SJSA1 (cell line): ENCODE results near the gene CD320. TPM values are rescaled to one million over a fixed set of nuclear protein-coding genes. Genes with fewer than 3 reads are reported as not detected.
"Not testable (repeated sequence)": the region's sequence is repeated elsewhere in the genome, so short reads cannot be mapped to it uniquely, and the experiment has no call there.

Experiments used
- DNase-seq, 2 experiments: peaks; one replicate each; pipeline ENCODE4 v3.0.0-alpha.2; 2015 to 2020; ENCODE audit warnings: low spot score in 2 of 2, low read depth in 1 of 2
- H3K27ac ChIP-seq: fragments of 250-450 bp; sonication (Bioruptor Pico); 2 replicates; pipeline ENCODE4 v1.5.1; 2020; ENCODE audit warnings: mild to moderate bottlenecking, moderate library complexity
- H3K27me3 ChIP-seq: fragments of 250-450 bp; sonication (Bioruptor Pico); replicated peaks from 2 replicates; pipeline ENCODE4 v1.5.1; 2020; ENCODE audit warnings: mild to moderate bottlenecking, moderate library complexity
- H3K36me3 ChIP-seq: fragments of 250-450 bp; sonication (Bioruptor Pico); 2 replicates; pipeline ENCODE4 v1.5.1; 2020; ENCODE audit warnings: mild to moderate bottlenecking
- H3K4me1 ChIP-seq: fragments of 250-450 bp; sonication (Bioruptor Pico); replicated peaks from 2 replicates; pipeline ENCODE4 v1.6.1; 2021; ENCODE audit warnings: mild to moderate bottlenecking
- H3K4me3 ChIP-seq: fragments of 250-450 bp; sonication (Bioruptor Pico); 2 replicates; pipeline ENCODE4 v1.5.1; 2020; ENCODE audit warnings: mild to moderate bottlenecking
- H3K9me3 ChIP-seq: fragments of 250-450 bp; sonication (Bioruptor Pico); replicated peaks from 2 replicates; pipeline ENCODE4 v1.5.1; 2020; ENCODE audit warnings: mild to moderate bottlenecking
- total RNA-seq: library from RNA; depleted of rRNA; stranded (reverse); fragments of >200 nt; shearing (Covaris generic); gene quantifications from 2 replicates; pipeline ENCODE4 v1.2.3, GENCODE V29; 2014

Gene CD320
- total RNA-seq, 1 experiment from 2014 or later, result 113 TPM

- H3K36me3 ChIP-seq, result peaks cover 32% of the 10 kb centered on the region
- H3K27me3 ChIP-seq, result no peaks in the 10 kb centered on the region
- H3K4me3 ChIP-seq, result peak overlapping the region; percentile 55
- peak overlapping the region; percentile 46; the same call in 1 of the 2 replicates for H3K27ac ChIP-seq
- H3K9me3 ChIP-seq, result 0 out of 2 replicates have a peak, but pooled peaks cover 3% of the 10 kb centered on the region
- H3K4me1 ChIP-seq, result peaks cover 17% of the 10 kb centered on the region
- DNase-seq, result no peak
These were observed 676 bp downstream of the CD320 start for GRCh38 chr19:8307400-8307964.

GRCh38 chr19:8306235-8307054, 1.7 kb downstream of the CD320 start:
- H3K9me3 ChIP-seq, result 0 out of 2 replicates have a peak, but pooled peaks cover 3% of the 10 kb centered on the region
- DNase-seq, result peak in 1 of 2 experiments; percentile 32
- no peaks in the 10 kb centered on the region for H3K27me3 ChIP-seq
- H3K4me3 ChIP-seq, result no peak overlapping the region
- H3K4me1 ChIP-seq, result peaks cover 28% of the 10 kb centered on the region
- peaks cover 32% of the 10 kb centered on the region for H3K36me3 ChIP-seq
- no peak overlapping the region for H3K27ac ChIP-seq

GRCh38 chr19:8305798-8306197, 2.4 kb downstream of the CD320 start:
- H3K36me3 ChIP-seq, result peaks cover 26% of the 10 kb centered on the region
- H3K27ac ChIP-seq, result no peak overlapping the region
- H3K27me3 ChIP-seq, result no peaks in the 10 kb centered on the region
- peak in 1 of 2 experiments; percentile 40 for DNase-seq
- no peak overlapping the region for H3K4me3 ChIP-seq
- H3K4me1 ChIP-seq, result peaks cover 28% of the 10 kb centered on the region
- 0 out of 2 replicates have a peak, but pooled peaks cover 3% of the 10 kb centered on the region for H3K9me3 ChIP-seq

- H3K4me1 ChIP-seq, result peaks cover 28% of the 10 kb centered on the region
- H3K27ac ChIP-seq, result no peak overlapping the region
- H3K9me3 ChIP-seq, result 0 out of 2 replicates have a peak, but pooled peaks cover 3% of the 10 kb centered on the region
- peaks cover 19% of the 10 kb centered on the region for H3K36me3 ChIP-seq
- DNase-seq, result peak in 1 of 2 experiments; percentile 50
- H3K4me3 ChIP-seq, result no peak overlapping the region
- H3K27me3 ChIP-seq, result no peaks in the 10 kb centered on the region
These were observed 3.1 kb downstream of the CD320 start for GRCh38 chr19:8304841-8305621.

- peaks cover 16% of the 10 kb centered on the region for H3K36me3 ChIP-seq
- H3K4me1 ChIP-seq, result peaks cover 19% of the 10 kb centered on the region
- no peaks in the 10 kb centered on the region for H3K9me3 ChIP-seq
- H3K27ac ChIP-seq, result no peak overlapping the region
- peak in 1 of 2 experiments; percentile 40 for DNase-seq
- no peak overlapping the region for H3K4me3 ChIP-seq
- H3K27me3 ChIP-seq, result no peaks in the 10 kb centered on the region
These were observed 5.4 kb downstream of the CD320 start for GRCh38 chr19:8302734-8303133.

- Histone ChIP-seq H3K27ac (no peak overlapping the region), H3K9me3 (no peaks in the 10 kb centered on the region), H3K4me3 (no peak overlapping the region), H3K27me3 (no peaks in the 10 kb centered on the region), H3K36me3 (peaks cover 16% of the 10 kb centered on the region), H3K4me1 (peaks cover 14% of the 10 kb centered on the region)
- DNase-seq, result peak in 1 of 2 experiments; percentile 44
These were observed 5.8 kb downstream of the CD320 start for GRCh38 chr19:8302357-8302691.

- H3K9me3 ChIP-seq, H3K27me3 ChIP-seq, H3K36me3 ChIP-seq, H3K27ac ChIP-seq, H3K4me3 ChIP-seq, H3K4me1 ChIP-seq, DNase-seq: not testable (repeated sequence)
These were observed 16.8 kb downstream of the CD320 start for GRCh38 chr19:8291337-8291736.

- H3K4me3 ChIP-seq, H3K27ac ChIP-seq, H3K36me3 ChIP-seq, H3K27me3 ChIP-seq, H3K9me3 ChIP-seq, H3K4me1 ChIP-seq, DNase-seq: not testable (repeated sequence)
These were observed 31.6 kb downstream of the CD320 start for GRCh38 chr19:8276508-8276907.

- H3K36me3 ChIP-seq, result no peaks in the 10 kb centered on the region
- no peak for DNase-seq
- no peaks in the 10 kb centered on the region for H3K9me3 ChIP-seq
- peaks cover 4% of the 10 kb centered on the region; the same call in 1 of the 2 replicates for H3K27me3 ChIP-seq
- no peak overlapping the region for H3K4me3 ChIP-seq
- no peaks in the 10 kb centered on the region for H3K4me1 ChIP-seq
- no peak overlapping the region for H3K27ac ChIP-seq
These were observed 38.4 kb downstream of the CD320 start for GRCh38 chr19:8269724-8270123.

- H3K4me1 ChIP-seq, result no peaks in the 10 kb centered on the region
- no peak overlapping the region for H3K4me3 ChIP-seq
- H3K27ac ChIP-seq, result no peak overlapping the region
- DNase-seq, result no peak
- no peaks in the 10 kb centered on the region for H3K9me3 ChIP-seq
- no peaks in the 10 kb centered on the region for H3K36me3 ChIP-seq
- peaks cover 4% of the 10 kb centered on the region; the same call in 1 of the 2 replicates for H3K27me3 ChIP-seq
These were observed 42.3 kb downstream of the CD320 start for GRCh38 chr19:8265872-8266271.

- not testable (repeated sequence) for H3K27me3 ChIP-seq, H3K4me1 ChIP-seq, H3K36me3 ChIP-seq, H3K27ac ChIP-seq, H3K9me3 ChIP-seq, H3K4me3 ChIP-seq
- peak in 1 of 2 experiments; percentile 8 for DNase-seq
These were observed 43.9 kb downstream of the CD320 start for GRCh38 chr19:8264248-8264647.

- Histone ChIP-seq H3K4me3 (no peak overlapping the region), H3K4me1 (no peaks in the 10 kb centered on the region), H3K27ac (no peak overlapping the region), H3K36me3 (no peaks in the 10 kb centered on the region), H3K9me3 (no peaks in the 10 kb centered on the region), H3K27me3 (peaks cover 4% of the 10 kb centered on the region; the same call in 1 of the 2 replicates)
- DNase-seq, result peak in 1 of 2 experiments; percentile 32
These were observed 45.7 kb downstream of the CD320 start for GRCh38 chr19:8262431-8262830.

GRCh38 chr19:8261881-8262280, 46.3 kb downstream of the CD320 start:
- no peak overlapping the region for H3K4me3 ChIP-seq
- no peaks in the 10 kb centered on the region for H3K9me3 ChIP-seq
- H3K4me1 ChIP-seq, result no peaks in the 10 kb centered on the region
- DNase-seq, result peak in 1 of 2 experiments; percentile 42
- peaks cover 4% of the 10 kb centered on the region; the same call in 1 of the 2 replicates for H3K27me3 ChIP-seq
- H3K27ac ChIP-seq, result no peak overlapping the region
- H3K36me3 ChIP-seq, result no peaks in the 10 kb centered on the region
